NCI-H345 treated with DMSO at 0.1 percent for 48 hours (cell line): Measurements from ENCODE around the gene RTL5.

ENCODE experiments used
- DNase-seq: peaks from one replicate; lab custom pipeline; 2025; ENCODE audit not compliant: unreplicated experiment; lab: John Stamatoyannopoulos, UW

Gene RTL5

DNA sequence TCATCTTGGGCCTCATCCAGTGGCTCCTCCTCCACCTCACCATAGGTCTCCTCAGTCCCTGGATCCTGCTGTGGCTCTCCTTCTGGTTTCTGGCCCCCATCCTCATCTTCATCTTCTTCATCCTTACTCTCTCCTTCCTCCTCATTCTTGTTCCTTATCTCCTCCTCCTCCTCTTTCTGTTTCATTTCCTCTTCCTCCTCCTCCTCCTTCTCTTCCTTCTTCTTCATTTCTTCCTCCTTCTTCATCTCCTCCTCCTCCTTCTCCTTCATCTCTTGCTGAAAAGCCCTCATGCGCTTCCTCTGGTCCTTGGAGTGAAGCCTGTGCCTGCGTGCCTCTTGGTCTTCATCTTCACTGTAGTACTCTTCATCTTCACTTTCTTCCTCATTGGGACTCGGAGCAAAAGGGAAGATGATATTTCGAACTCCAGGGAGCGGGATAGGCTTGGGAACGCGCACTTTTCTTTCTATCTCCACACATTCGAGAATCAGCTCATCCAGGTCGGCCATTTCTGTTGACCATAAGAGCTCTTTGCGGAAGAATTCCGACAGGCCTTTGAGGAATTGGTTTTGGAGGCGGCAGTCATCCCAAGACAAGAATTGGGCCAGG lies 1.5 kb downstream of the RTL5 start:
- DNase-seq, result no peak

DNA sequence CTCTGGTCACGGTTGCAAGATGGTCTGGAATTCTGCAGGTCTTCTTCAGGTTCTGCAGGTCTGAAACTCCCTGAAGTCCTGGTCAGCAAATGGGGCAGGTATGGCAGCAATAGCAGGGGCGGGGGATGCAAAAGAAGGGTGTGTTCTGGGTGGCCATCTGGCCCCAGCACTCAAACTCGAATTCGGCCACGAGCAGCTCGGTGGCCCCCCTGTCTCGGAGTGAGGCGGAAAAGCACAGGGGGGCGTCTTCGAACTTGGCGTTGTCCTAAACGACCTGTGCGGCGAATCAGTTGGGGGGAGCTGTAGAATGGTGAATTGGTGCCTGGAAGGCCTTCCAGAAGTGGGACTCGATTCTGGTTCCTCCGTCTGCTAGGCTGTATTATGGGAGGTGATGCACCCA lies 2.1 kb downstream of the RTL5 start:
- no peak for DNase-seq

DNA sequence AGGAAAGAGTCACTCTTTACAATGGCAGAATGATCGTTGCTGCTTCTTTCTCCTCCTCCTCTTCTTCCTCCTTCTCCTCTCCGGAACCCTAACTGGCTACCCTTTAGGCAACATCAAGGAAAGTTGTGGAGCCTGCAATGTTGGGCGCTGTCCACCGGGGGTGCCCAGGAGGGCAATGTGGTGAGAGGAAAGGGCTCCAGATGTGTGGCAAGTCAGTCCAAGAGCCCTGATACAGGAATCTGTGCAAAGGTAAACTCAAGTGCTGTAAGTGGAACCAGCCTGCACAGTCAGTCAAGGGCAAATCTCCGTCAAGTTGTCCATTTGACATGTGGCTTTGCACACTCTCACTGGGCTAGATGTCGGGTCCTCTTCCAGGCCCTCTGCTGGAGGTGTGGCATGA lies 2.8 kb downstream of the RTL5 start:
- no peak for DNase-seq

- DNase-seq, result no peak
These were observed 3.4 kb downstream of the RTL5 start for GRCh38 chrX:72128183-72128834.

DNA sequence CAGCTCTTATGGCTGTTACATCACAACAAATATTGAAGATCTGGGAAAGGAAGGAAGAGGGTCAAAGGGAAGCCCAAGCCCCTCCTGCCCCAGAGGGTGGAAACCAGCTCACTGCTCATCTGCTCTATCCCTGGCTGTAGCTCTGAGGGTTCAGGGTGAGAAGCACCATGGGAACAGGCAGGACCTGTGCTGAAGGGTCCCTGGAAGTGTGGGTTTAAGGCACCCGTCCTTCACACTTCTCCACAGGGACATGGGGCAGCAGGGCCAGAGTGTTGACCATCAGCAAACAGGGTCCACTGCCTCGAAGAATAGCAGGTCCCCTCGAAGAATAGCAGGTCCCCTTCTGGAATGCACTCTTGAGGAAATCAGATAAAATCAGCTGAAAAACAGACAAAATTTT lies 4.4 kb downstream of the RTL5 start:
- no peak for DNase-seq

DNA sequence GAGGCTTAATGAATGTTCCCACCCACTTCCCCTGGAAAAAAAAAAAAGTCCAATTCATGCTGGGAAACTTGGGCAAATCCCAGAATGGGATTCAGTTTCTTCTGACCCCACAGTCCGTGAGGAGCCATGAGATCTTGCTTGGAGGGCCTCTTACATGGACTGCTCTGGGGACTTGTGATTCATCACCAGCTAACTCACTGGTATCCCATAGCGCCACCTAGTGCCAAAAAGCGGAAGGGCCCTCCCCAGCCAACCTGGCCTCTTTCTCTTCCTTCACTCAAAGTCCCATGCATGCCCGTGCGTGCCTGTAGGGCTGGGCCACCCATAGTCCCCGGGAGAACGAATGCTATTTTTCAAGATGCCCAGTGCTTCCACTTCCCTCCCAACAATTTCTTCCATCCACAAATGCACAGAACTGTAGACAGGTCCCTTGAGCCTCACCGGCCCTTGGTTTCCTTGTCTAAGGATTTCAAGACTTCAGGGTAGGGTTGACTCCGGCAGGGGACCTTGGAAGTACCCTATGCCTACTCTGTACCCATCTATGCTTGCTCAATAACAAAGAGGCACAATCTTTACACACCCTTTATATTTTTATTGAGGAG lies 5.1 kb downstream of the RTL5 start:
- DNase-seq, result peak; percentile 41

DNA sequence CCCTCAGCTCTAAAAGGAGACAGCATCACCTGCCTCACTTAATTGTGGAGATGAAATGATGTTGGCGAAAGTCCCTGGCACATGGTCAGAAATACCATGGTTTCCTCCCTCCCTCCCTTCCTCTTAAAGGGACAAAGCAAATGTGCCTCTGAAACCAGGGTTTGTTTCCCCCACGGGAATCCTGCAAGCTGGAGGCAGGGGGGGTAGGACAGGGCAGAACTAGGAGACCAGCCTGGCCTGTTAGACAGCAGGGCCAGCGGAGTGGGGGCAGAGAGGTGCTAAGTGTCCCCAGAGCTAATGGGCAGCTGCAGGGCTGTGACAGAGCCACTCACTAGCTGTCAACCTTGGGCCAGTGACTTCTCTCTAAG lies 5.7 kb downstream of the RTL5 start:
- no peak for DNase-seq

DNA sequence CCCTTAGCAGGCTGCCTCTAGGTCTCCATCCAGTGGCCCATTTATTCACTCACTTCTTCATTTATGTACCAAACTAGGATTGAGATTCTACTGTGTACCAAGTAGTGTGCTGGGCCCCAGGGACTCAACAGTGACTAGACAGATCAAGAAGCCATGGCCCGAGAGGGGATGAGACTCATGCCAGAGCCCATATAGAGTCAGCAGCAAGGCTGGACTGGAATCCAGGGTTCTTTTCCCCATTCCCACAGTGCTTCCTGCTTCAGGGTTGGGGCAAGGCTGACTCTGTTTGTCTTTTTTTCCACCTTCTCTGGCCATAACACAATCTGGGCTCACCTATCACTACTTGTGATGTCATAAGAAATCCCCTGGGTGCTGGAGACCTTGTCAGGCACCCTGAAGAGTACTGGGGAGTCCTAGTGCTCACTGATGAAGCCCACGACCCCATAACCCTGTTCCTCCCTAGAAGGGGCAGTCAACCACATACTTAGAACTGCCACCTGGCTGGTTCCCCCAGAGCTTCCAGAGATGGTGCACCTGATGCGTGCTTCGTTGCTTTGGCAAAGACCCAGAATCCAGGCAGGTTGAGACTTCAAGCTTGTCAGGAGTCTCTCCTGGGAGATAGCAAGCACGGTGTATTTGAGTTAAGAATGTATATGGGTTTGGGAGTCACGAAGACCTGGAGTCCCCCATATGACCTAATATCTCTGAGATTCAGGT lies 6.2 kb downstream of the RTL5 start:
- DNase-seq, result no peak

- no peak for DNase-seq
These were observed 7.0 kb downstream of the RTL5 start for GRCh38 chrX:72124540-72125201.

DNA sequence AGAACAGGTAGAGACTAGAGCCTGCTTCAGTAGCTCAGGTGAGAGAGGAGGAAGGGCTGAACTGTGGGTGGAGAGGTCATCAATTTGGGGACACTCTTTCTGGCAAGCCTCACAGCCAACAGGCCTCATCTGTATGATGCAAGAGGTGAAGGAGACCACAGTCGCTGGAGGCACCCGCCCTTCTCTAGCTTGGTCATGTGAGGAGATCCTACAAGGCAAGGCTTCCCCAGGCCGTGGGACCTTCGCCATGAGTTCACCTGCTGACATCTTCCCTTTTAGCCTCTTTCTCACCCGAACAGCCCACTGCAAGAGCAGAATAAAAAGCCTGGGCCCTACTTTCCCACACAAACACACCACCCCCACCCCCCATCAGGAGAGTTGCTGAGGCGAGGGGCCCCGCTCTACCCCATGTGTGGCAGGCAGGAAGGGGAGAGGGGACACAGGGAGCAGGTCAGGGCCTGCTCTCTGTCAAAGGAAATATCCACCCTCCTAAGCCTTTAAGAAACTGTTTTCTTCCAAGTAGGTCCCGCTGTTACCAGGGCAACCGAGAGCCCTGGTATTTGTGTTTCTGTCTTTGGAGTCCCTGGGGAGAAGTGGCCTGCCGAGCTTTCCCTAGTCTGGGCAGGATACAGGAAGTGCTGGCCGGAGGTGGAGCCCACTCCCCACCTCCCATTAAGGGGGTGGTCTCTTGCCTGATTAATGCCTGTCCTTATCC lies 8.1 kb downstream of the RTL5 start:
- DNase-seq, result no peak

- no peak for DNase-seq
These were observed 8.9 kb downstream of the RTL5 start for GRCh38 chrX:72122621-72123337.

GRCh38 chrX:72121383-72121782 lies 10.3 kb downstream of the RTL5 start:
- DNase-seq, result no peak

- no peak for DNase-seq
These were observed 10.9 kb downstream of the RTL5 start for GRCh38 chrX:72120837-72121236.

DNA sequence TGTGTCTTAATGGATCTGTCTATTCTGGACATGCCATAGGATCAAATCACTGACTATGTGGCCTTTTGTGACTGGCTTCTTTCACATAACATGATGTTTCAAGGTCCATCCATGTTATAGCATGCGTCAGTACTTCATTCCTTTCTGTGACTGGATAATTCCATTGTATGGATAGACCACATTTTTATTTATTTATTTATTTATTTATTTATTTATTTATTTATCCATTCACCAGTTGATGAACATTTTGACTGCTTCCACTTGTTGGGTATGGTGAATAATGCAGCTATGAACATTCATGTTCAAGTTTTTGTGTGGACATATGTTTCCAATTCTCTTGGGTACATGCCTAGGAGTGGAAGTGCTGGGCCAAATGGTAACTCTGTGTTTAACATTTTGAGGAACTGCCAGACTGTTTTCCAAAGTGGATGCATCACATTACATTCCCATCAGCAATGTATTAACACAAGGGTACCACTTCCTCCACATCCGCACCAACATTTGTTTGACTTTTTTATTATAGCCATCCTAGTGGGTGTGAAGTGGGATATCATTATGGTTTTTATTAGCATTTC lies 14.0 kb downstream of the RTL5 start:
- no peak for DNase-seq

DNA sequence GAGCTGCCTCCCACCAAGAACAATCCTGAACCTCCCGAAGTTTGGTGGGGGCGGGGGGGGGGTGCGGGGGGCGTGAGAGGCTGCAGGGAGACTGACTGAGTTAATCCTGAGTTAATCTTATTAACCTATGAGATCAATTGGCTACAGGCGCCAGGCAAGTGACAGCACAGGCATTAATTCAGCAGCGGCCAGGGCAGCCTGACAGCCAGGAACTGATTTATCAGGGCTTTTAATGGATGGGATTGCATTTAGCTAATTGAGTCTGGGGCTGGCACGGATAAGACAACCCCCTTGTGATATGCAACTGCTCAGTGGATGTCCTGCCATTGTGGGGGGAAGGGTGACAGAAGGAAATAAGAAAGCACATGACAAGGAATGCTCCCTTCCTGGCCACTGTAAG lies 16.3 kb downstream of the RTL5 start:
- no peak for DNase-seq

DNA sequence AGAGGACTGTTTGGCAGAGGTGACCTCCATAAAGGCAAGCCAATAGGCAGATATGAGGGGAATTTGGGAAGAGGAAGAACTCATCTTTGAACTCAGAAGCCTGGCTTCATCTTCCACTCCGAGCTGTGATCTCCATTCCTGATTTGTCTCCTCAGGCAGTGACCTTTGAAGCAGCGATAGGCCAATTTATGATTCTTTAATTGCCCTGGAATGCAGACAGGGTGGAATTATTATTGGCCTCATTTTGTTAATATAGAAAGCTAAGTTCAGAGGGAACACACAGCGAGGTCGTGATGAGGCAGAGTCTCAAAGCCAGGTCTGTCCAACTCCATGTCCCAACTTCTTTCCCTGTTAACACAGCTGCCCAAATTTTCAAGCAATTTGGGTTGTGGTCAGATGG lies 16.9 kb downstream of the RTL5 start:
- no peak for DNase-seq

DNA sequence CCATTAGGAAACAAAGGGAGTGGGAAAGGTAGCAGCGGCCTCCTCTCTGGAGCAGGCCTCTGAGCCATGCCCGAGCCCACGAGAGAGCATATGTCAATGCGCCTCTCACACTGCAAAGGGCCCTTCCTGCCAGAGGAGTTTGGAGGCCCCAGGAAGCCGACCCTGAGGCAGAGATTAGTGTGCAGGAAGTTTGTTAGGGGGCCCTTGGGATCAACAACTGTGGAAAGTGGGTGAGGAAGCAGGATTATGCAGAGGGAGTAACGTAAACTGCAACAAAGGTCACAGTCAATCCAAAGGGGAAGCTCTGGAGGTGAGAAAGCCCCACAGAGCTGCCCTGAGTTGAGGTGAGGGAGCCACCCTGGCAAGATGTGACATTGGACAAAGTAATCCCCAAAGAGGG lies 17.4 kb downstream of the RTL5 start:
- DNase-seq, result no peak

DNA sequence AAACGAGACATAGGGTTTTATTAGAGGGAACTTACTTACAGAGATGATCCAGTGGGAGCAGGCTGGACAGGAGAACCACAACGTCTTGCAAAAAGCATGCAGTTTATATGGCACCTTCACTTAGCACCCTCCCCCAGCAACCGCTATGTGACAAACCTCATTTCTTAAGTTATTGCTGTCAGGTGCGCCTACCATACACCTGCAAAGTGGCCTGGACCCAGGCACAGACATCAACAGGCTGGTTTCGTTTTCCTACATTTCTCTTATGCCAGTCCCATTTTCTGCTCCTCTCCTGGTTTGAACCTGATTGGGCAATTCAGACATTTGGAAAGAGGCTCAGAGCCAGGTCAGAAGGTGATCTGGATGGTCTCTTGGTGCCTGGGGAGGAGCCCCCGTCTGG lies 18.3 kb downstream of the RTL5 start:
- DNase-seq, result no peak

- no peak for DNase-seq
These were observed 20.6 kb downstream of the RTL5 start for GRCh38 chrX:72110876-72111708.
